HEK293T (cell line): Measurements from ENCODE around the gene OXSR1.
"Not testable (repeated sequence)": the region's sequence is repeated elsewhere in the genome, so short reads cannot be mapped to it uniquely, and the experiment has no call there.

Source experiments
- BHLHE40 ChIP-seq: fragments of 450-650 bp; IDR thresholded peaks from 2 replicates; pipeline ENCODE4 v1.6.1; 2016; ENCODE audit warnings: mild to moderate bottlenecking, moderate library complexity, borderline replicate concordance
- CTBP1 ChIP-seq: fragments of 450-650 bp; IDR thresholded peaks from 2 replicates; pipeline ENCODE4 v1.6.1; 2016; ENCODE audit warnings: borderline replicate concordance
- ELF4 ChIP-seq: fragments of 450-650 bp; IDR thresholded peaks from 2 replicates; pipeline ENCODE4 v1.6.1; 2017; ENCODE audit warnings: antibody characterized with exemption
- FOXK2 ChIP-seq: fragments of 450-650 bp; IDR thresholded peaks from 2 replicates; pipeline ENCODE4 v1.6.1; 2016; ENCODE audit warnings: mild to moderate bottlenecking
- FOXM1 ChIP-seq: fragments of 450-650 bp; IDR thresholded peaks from 2 replicates; pipeline ENCODE4 v1.6.1; 2017; ENCODE audit warnings: mild to moderate bottlenecking, borderline replicate concordance
- SP1 ChIP-seq: fragments of 450-650 bp; IDR thresholded peaks from 2 replicates; pipeline ENCODE4 v1.6.1; 2017
- ZNF384 ChIP-seq: fragments of 450-650 bp; IDR thresholded peaks from 2 replicates; pipeline ENCODE4 v1.6.1; 2016

- TF ChIP-seq FOXM1, SP1, CTBP1, ZNF384, FOXK2, BHLHE40, ELF4: not testable (repeated sequence)
Measured at GRCh38 chr3:38160704-38161103, 4.6 kb upstream of the OXSR1 start.
